GM19239 (cell line): ENCODE measurements around the gene SPOCK1.
"Not testable (repeated sequence)": the region's sequence is repeated elsewhere in the genome, so short reads cannot be mapped to it uniquely, and the experiment has no call there.

ENCODE experiments used
- DNase-seq: peaks from one replicate; pipeline ENCODE4 v3.0.0; 2011; ENCODE audit warnings: low spot score; ENCODE audit not compliant: insufficient read length
- FAIRE-seq: peaks from 2 replicates; lab custom pipeline; 2011; peaks lifted over from hg19 to GRCh38; lab: Jason Lieb, UNC

Gene SPOCK1

GRCh38 chr5:137022725-137023124 is 476.4 kb downstream of the SPOCK1 start:
- no peak for DNase-seq
- no peak for FAIRE-seq

GRCh38 chr5:137022043-137022442 is 477.1 kb downstream of the SPOCK1 start:
- DNase-seq (no peak), FAIRE-seq (no peak)

DNA sequence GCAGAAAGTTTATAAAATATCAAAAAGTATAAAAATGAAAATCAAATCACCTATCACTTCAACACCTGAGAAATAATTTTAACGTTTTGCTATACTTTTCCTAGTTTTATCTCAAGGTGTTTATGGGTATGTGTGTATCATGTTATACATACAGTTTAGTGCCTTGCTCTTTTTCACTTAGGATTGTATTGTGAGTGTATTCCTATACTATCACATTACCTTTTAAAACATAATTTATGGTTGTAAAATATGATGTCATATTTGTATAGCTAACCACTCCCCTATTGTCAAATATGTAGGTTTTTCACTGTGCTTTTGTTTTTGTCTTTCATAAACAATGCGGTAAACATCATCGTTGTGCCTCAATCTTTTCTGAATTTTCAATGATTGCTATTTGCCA is 479.9 kb downstream of the SPOCK1 start:
- no peak for FAIRE-seq
- no peak for DNase-seq

- no peak for FAIRE-seq
- DNase-seq = no peak
Observed at GRCh38 chr5:137016783-137017324, 482.3 kb downstream of the SPOCK1 start.

DNA sequence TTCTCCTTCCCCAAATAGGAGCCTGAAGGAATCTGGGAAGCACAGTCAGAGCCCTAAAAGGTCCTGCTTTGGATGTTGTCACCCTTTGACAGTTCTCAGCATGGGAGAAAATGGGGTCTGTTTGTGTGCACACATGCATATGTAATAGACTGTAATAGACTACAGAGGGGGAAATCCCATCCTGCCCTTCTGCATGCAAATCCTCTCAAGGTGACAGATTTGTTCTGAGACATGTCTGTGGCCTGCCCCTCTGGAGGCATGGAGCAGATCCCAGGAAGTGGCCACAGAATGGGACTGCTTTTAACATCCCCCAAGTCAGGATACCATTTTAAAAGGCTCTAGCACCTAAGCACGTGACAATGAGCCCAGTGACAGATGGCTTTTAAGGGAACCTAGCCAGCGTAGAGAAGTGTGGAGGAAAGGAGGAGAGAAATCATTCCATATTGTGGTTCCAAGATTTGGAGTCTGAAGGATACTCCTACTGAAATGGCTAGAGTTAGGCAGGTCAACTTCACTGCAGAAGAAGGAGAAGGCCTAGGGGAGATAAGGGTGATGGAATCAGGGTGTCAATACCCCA is 483.5 kb downstream of the SPOCK1 start:
- DNase-seq (no peak), FAIRE-seq (no peak)

DNA sequence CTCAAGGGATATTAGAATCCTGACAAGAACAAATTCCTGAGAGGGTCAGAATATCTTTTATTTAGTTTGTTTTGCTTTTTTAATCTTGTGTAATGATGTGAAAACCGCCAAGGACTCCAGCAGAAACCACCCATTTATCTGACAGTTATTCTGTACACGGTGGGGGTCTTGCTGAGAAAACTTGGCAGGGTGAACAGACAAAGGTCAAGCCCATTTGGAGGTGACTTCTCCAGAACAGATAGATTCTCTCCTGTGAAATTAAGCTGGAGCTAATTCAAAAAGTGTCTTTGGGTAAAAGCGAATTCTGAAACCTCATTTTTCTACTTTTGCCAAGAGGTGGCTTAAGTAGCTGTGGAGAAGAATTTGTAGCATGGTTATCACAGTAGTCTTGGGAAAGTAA is 484.4 kb downstream of the SPOCK1 start:
- no peak for FAIRE-seq

GRCh38 chr5:137010226-137010625 is 488.9 kb downstream of the SPOCK1 start:
- no peak for FAIRE-seq
- no peak for DNase-seq

More for the DNA sequence above, 484.4 kb downstream of the SPOCK1 start:
- DNase-seq = no peak

- no peak for FAIRE-seq
Observed at GRCh38 chr5:137004279-137004678, 494.8 kb downstream of the SPOCK1 start.

DNA sequence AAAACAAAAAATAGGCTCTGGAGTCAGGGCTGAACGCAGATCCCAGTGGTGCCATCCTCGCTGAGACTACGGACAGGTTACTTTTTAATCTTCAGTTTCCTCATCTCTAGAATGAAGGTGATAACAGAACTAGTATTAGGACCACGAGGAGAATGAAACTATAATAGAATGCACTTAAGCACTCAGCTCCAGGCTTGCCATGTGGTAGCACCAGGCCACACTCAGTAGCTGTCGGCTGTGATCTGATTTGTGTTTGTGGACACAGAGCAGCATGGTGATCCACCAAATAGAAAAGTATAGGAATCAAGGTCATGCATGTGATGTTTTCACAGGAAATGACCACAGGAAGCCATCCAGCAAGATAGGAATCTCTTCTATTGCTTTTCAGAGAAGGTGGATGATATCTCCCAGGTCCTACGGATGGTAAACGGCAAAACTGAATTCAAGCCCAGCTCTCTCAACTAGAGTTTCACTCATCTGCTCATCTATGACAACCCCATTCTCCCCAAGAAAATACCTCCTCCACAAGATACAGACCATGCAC is 498.0 kb downstream of the SPOCK1 start:
- no peak for DNase-seq
- no peak for FAIRE-seq

More at GRCh38 chr5:137004279-137004678, 494.8 kb downstream of the SPOCK1 start:
- no peak for DNase-seq

- DNase-seq (no peak), FAIRE-seq (no peak)
Observed at GRCh38 chr5:136999787-137000186, 499.3 kb downstream of the SPOCK1 start.

- DNase-seq = no peak
- FAIRE-seq = no peak
Observed at GRCh38 chr5:136998854-136999357, 500.2 kb downstream of the SPOCK1 start.

DNA sequence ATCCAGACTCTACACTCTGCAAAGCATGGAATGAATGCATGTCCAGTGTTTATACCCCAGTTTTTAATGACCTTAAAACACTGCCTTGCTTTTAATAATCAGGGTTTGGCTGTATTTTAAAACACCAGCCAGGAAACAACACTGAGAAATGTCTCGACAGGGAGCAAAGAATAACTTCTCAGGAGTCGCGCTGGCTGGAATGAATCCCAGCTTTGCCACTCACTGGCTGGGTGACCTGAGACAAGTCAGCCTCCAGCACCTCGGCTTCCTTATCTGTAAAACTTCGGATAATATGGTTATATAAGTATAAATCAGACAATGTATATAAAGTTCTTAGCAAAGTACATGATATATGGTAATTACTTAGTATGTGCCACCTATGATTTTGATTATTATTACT is 505.0 kb downstream of the SPOCK1 start:
- FAIRE-seq = no peak
- DNase-seq = no peak

DNA sequence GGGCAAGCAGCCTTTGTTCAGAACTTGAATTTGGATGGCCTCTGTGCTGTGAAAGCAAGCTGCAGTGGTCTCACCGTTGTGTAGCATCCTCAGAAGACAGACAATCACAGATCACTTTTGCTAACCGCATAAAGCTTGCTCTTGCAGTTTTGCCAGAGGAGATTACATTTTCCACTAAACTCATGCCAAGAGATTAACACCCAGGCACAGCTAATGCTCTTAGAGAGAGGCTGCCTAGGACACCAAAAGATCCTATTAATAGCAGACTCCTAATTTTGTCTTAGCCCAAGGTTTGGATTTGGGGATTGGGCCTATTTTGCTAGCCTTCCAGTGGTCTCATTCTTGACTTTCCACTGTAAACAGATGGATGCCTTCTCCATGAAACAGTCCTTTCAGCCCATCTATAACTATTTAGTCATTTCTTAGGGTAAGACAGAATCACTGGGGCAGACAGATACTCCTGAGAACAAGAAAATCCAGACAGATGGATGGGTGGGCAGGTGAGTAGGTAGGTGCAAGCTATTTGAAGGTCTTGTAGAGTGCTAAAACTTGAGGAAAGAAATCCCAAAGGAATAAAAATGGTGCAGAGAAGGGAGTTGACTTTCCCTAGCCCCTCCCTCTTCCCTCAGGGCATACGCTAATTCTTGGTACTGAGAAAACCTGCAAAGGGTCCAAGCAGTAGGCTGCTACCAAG is 506.2 kb downstream of the SPOCK1 start:
- DNase-seq (no peak), FAIRE-seq (no peak)

- no peak for DNase-seq
- no peak for FAIRE-seq
Observed at GRCh38 chr5:136985785-136986475, 513.2 kb downstream of the SPOCK1 start.

DNA sequence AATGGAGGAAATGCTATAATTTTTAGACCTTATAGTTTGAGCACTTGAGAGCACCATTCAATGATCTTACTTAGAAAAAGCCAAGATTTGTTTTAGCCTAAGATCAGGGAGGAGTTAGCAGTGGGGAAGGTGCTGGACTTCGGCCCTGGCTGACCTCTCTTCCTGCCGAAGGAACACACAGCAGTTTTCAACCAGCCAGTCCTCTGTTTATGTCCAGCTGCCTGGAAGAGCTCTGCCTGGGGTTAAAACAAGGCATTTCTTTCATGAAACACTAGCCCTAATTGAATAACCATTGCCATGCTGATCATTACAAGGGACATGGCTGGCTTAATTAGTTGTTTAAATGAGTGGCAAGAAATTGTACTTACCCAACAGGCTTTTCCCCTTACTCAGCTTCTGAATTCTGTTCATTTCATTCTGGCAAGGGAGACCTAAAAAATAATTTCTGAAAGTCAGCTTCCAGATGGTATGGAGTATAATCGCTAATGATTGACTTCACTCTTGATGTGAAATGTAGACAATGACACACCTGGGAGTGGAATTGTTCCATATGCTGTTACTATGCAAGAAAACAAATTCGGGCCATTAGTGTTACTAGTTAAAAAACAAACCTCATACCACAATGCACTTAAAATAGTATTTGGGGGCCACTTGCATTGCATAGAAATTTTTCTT is 514.2 kb downstream of the SPOCK1 start:
- no peak for DNase-seq
- FAIRE-seq = no peak

- no peak for DNase-seq
- FAIRE-seq = no peak
Observed at GRCh38 chr5:136981936-136982335, 517.2 kb downstream of the SPOCK1 start.

GRCh38 chr5:136979131-136979530 is 520.0 kb downstream of the SPOCK1 start:
- FAIRE-seq = no peak
- DNase-seq = no peak

- FAIRE-seq (no peak), DNase-seq (no peak)
Observed at GRCh38 chr5:136963504-136963903, 535.6 kb downstream of the SPOCK1 start.

DNA sequence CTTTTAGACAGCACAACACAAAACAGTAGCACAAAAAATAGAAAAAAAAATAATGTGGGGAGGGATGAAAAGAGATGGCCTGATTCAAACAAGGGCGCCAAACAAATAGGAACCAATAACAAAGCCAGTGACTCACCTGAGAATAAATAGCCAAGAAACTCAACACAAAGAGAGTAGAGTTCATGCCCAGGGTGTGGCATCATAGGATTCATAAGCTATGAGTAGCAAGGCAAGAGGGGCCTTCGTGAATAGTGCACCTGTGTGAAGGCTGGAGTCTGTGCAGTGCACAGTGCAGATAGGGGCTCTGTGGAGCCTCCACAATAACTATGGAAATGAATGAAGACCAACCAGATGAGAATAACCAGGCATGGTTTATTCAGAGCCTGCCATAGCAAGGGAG is 541.7 kb downstream of the SPOCK1 start:
- no peak for DNase-seq
- FAIRE-seq = no peak

GRCh38 chr5:136954142-136954541 is 545.0 kb downstream of the SPOCK1 start:
- FAIRE-seq, DNase-seq: not testable (repeated sequence)
